SK-N-SH treated with all-trans-retinoic acid at 6 μM for 48 hours (cell line): ENCODE data around the gene MYO9B.
"Not testable (repeated sequence)": the region's sequence is repeated elsewhere in the genome, so short reads cannot be mapped to it uniquely, and the experiment has no call there.

Experiments used
- ATAC-seq: fragments of 200-7000 bp; cut with Tn5 transposase; 3 replicates; pipeline ENCODE4 v1.9.1; 2020; ENCODE audit warnings: mild to moderate bottlenecking, moderate library complexity
- ARNTL ChIP-seq: fragments of 450-650 bp; formaldehyde crosslinking; IDR thresholded peaks from 2 replicates; pipeline ENCODE4 v1.5.0; 2020; ENCODE audit warnings: low read depth, mild to moderate bottlenecking, moderate library complexity, borderline replicate concordance
- BACH2 ChIP-seq: fragments of 250-450 bp; sonication (Bioruptor Pico); IDR thresholded peaks from 2 replicates; pipeline ENCODE4 v1.9.0; 2021; ENCODE audit warnings: mild to moderate bottlenecking, borderline replicate concordance
- CSDC2 ChIP-seq: fragments of 250-450 bp; sonication (Bioruptor Pico); IDR thresholded peaks from 2 replicates; pipeline ENCODE4 v1.5.0; 2020; ENCODE audit warnings: mild to moderate bottlenecking, moderate library complexity
- ESRRG ChIP-seq: fragments of 250-450 bp; sonication (Bioruptor Pico); IDR thresholded peaks from 2 replicates; pipeline ENCODE4 v1.6.1; 2021; ENCODE audit warnings: mild to moderate bottlenecking
- GLIS3 ChIP-seq: fragments of 250-450 bp; sonication (Bioruptor Pico); IDR thresholded peaks from 2 replicates; pipeline ENCODE4 v1.5.0; 2020; ENCODE audit warnings: mild to moderate bottlenecking, moderate library complexity
- ISL1 ChIP-seq: fragments of 250-450 bp; sonication (Bioruptor Pico); IDR thresholded peaks from 2 replicates; pipeline ENCODE4 v2.1.2; 2022; ENCODE audit warnings: mild to moderate bottlenecking, moderate library complexity
- OSR1 ChIP-seq: fragments of 250-450 bp; sonication (Bioruptor Pico); IDR thresholded peaks from 2 replicates; pipeline ENCODE4 v1.8.0; 2022; ENCODE audit warnings: moderate library complexity, mild to moderate bottlenecking, inconsistent platforms
- PPARA ChIP-seq: fragments of 250-450 bp; sonication (Bioruptor Pico); IDR thresholded peaks from 2 replicates; pipeline ENCODE4 v1.5.0; 2020; ENCODE audit warnings: mild to moderate bottlenecking, borderline replicate concordance
- RARB ChIP-seq: fragments of 250-450 bp; sonication (Bioruptor Pico); IDR thresholded peaks from 2 replicates; pipeline ENCODE4 v1.8.0; 2021; ENCODE audit warnings: mild to moderate bottlenecking, moderate library complexity
- SNAI2 ChIP-seq: fragments of 250-450 bp; sonication (Bioruptor Pico); IDR thresholded peaks from 2 replicates; pipeline ENCODE4 v1.5.0; 2020; ENCODE audit warnings: mild to moderate bottlenecking, moderate library complexity
- TCF4 ChIP-seq: fragments of 250-450 bp; sonication (Bioruptor Pico); IDR thresholded peaks from 2 replicates; pipeline ENCODE4 v1.8.0; 2021; ENCODE audit warnings: mild to moderate bottlenecking, moderate library complexity, borderline replicate concordance
- TOX ChIP-seq: fragments of 250-450 bp; sonication (Bioruptor Pico); IDR thresholded peaks from 2 replicates; pipeline ENCODE4 v1.8.0; 2021; ENCODE audit warnings: mild to moderate bottlenecking, moderate library complexity, borderline replicate concordance
- ZC3H10 ChIP-seq: fragments of 250-450 bp; sonication (Bioruptor Pico); IDR thresholded peaks from 2 replicates; pipeline ENCODE4 v1.5.1; 2021; ENCODE audit warnings: mild to moderate bottlenecking, moderate library complexity
- ZFP3 ChIP-seq: fragments of 250-450 bp; sonication (Bioruptor Pico); IDR thresholded peaks from 2 replicates; pipeline ENCODE4 v1.5.0; 2020; ENCODE audit warnings: mild to moderate bottlenecking, moderate library complexity
- ZFP30 ChIP-seq: fragments of 450-650 bp; formaldehyde crosslinking; IDR thresholded peaks from 2 replicates; pipeline ENCODE4 v1.5.0; 2022; ENCODE audit warnings: mild to moderate bottlenecking, moderate library complexity
- ZNF565 ChIP-seq: fragments of 450-650 bp; formaldehyde crosslinking; conservative IDR thresholded peaks from 2 replicates; pipeline ENCODE4 v1.5.0; 2020; ENCODE audit warnings: low read depth, mild to moderate bottlenecking, moderate library complexity
- ZNF70 ChIP-seq: fragments of 450-650 bp; formaldehyde crosslinking; IDR thresholded peaks from 2 replicates; pipeline ENCODE4 v1.5.0; 2020; ENCODE audit warnings: mild to moderate bottlenecking, moderate library complexity
- ZNF8 ChIP-seq: fragments of 450-650 bp; formaldehyde crosslinking; IDR thresholded peaks from 2 replicates; pipeline ENCODE4 v1.5.0; 2020; ENCODE audit warnings: mild to moderate bottlenecking, moderate library complexity
- TF ChIP-seq, protein P1 (sequence below): fragments of 250-450 bp; sonication (Bioruptor Pico); IDR thresholded peaks from 2 replicates; pipeline ENCODE4 v1.5.1; 2021; ENCODE audit warnings: mild to moderate bottlenecking, moderate library complexity
- TF ChIP-seq, protein P2 (sequence below): fragments of 250-450 bp; sonication (Bioruptor Pico); IDR thresholded peaks from 2 replicates; pipeline ENCODE4 v1.8.0; 2020; ENCODE audit warnings: mild to moderate bottlenecking, moderate library complexity, borderline replicate concordance
- TF ChIP-seq, protein P3 (sequence below): fragments of 250-450 bp; sonication (Bioruptor Pico); IDR thresholded peaks from 2 replicates; pipeline ENCODE4 v1.5.0; 2020; ENCODE audit warnings: mild to moderate bottlenecking, moderate library complexity
- TF ChIP-seq, protein P4 (sequence below): fragments of 250-450 bp; sonication (Bioruptor Pico); IDR thresholded peaks from 2 replicates; pipeline ENCODE4 v1.5.1; 2020; ENCODE audit warnings: low read depth, mild to moderate bottlenecking, moderate library complexity
- TF ChIP-seq, protein P5 (sequence below): fragments of 250-450 bp; sonication (Bioruptor Pico); IDR thresholded peaks from 2 replicates; pipeline ENCODE4 v1.8.0; 2021; ENCODE audit warnings: low read depth, mild to moderate bottlenecking, moderate library complexity, borderline replicate concordance

MYO9B gene

DNA sequence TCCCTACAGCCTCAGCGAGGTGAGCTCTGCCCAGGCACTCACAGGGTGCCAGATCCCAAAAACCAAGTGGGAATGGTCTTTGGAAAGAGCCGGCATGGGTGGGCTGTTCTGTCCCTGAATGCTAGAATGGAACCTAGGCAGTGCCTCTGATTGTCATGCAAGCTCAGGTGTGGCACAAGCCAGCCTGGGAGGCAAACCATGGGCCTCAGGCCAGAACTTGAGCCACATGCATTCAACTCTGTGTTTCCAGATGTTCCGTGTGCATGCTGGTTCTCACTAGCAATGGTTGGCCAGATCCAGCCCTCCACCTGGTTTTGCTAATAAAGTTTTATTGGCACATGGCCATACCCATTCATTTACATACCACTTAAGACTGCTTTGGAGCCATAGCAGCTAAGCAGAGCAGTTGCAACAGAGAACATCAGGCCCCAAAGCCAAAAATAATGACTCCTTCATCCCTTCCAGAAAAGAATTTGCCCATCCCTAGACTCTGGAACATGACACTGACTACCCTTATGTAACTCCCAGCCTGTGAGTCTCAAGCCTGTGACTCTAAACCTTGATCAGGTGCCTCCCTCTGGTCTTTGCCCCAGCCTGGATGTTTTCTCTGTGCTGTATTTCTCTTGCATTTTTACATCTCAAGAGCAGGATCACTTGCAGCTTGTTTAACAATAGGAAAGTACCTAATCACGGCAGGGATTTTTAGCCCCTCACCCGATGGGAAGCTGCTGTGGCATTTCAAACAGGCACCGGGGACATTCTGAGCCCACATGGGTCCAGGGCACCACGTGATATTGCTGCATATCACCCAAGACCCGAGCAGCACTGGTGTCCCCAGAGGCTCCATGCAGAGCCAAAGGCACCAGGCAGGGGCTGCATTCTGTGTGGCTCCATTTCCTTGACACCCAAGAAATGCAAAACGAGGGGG, 84.2 kb downstream of the MYO9B start:
- ATAC-seq = no peak
- TF ChIP-seq, protein P1, sequence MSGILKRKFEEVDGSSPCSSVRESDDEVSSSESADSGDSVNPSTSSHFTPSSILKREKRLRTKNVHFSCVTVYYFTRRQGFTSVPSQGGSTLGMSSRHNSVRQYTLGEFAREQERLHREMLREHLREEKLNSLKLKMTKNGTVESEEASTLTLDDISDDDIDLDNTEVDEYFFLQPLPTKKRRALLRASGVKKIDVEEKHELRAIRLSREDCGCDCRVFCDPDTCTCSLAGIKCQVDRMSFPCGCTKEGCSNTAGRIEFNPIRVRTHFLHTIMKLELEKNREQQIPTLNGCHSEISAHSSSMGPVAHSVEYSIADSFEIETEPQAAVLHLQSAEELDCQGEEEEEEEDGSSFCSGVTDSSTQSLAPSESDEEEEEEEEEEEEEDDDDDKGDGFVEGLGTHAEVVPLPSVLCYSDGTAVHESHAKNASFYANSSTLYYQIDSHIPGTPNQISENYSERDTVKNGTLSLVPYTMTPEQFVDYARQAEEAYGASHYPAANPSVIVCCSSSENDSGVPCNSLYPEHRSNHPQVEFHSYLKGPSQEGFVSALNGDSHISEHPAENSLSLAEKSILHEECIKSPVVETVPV (CRISPR knock-in tag) = no peak
- TF ChIP-seq CSDC2 (CRISPR knock-in tag) (no peak), TOX (CRISPR knock-in tag) (no peak), ZFP3 (CRISPR knock-in tag) (no peak), ESRRG (no peak), TCF4 (CRISPR knock-in tag) (no peak), ARNTL (CRISPR knock-in tag) (no peak), OSR1 (CRISPR knock-in tag) (no peak)
- TF ChIP-seq, protein P2, sequence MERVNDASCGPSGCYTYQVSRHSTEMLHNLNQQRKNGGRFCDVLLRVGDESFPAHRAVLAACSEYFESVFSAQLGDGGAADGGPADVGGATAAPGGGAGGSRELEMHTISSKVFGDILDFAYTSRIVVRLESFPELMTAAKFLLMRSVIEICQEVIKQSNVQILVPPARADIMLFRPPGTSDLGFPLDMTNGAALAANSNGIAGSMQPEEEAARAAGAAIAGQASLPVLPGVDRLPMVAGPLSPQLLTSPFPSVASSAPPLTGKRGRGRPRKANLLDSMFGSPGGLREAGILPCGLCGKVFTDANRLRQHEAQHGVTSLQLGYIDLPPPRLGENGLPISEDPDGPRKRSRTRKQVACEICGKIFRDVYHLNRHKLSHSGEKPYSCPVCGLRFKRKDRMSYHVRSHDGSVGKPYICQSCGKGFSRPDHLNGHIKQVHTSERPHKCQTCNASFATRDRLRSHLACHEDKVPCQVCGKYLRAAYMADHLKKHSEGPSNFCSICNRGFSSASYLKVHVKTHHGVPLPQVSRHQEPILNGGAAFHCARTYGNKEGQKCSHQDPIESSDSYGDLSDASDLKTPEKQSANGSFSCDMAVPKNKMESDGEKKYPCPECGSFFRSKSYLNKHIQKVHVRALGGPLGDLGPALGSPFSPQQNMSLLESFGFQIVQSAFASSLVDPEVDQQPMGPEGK (CRISPR knock-in tag) = no peak
- TF ChIP-seq, all 23 proteins: peak for 0

GRCh38 chr19:17160908-17161307, 85.3 kb downstream of the MYO9B start:
- TF ChIP-seq TCF4 (CRISPR knock-in tag) = no peak
- TF ChIP-seq RARB (CRISPR knock-in tag) = no peak
- no peak for TF ChIP-seq ZFP30
- TF ChIP-seq, protein P2 (CRISPR knock-in tag) = no peak
- no peak for TF ChIP-seq GLIS3
- TF ChIP-seq OSR1 (CRISPR knock-in tag) = no peak
- TF ChIP-seq, protein P3, sequence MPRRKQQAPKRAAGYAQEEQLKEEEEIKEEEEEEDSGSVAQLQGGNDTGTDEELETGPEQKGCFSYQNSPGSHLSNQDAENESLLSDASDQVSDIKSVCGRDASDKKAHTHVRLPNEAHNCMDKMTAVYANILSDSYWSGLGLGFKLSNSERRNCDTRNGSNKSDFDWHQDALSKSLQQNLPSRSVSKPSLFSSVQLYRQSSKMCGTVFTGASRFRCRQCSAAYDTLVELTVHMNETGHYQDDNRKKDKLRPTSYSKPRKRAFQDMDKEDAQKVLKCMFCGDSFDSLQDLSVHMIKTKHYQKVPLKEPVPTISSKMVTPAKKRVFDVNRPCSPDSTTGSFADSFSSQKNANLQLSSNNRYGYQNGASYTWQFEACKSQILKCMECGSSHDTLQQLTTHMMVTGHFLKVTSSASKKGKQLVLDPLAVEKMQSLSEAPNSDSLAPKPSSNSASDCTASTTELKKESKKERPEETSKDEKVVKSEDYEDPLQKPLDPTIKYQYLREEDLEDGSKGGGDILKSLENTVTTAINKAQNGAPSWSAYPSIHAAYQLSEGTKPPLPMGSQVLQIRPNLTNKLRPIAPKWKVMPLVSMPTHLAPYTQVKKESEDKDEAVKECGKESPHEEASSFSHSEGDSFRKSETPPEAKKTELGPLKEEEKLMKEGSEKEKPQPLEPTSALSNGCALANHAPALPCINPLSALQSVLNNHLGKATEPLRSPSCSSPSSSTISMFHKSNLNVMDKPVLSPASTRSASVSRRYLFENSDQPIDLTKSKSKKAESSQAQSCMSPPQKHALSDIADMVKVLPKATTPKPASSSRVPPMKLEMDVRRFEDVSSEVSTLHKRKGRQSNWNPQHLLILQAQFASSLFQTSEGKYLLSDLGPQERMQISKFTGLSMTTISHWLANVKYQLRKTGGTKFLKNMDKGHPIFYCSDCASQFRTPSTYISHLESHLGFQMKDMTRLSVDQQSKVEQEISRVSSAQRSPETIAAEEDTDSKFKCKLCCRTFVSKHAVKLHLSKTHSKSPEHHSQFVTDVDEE (CRISPR knock-in tag) = no peak
- no peak for TF ChIP-seq ZNF8
- TF ChIP-seq SNAI2 = no peak
- TF ChIP-seq ISL1 (CRISPR knock-in tag) = no peak
- TF ChIP-seq, protein P1 (CRISPR knock-in tag) = no peak
- TF ChIP-seq, protein P4, sequence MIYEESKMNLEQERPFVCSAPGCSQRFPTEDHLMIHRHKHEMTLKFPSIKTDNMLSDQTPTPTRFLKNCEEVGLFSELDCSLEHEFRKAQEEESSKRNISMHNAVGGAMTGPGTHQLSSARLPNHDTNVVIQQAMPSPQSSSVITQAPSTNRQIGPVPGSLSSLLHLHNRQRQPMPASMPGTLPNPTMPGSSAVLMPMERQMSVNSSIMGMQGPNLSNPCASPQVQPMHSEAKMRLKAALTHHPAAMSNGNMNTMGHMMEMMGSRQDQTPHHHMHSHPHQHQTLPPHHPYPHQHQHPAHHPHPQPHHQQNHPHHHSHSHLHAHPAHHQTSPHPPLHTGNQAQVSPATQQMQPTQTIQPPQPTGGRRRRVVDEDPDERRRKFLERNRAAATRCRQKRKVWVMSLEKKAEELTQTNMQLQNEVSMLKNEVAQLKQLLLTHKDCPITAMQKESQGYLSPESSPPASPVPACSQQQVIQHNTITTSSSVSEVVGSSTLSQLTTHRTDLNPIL (CRISPR knock-in tag) = no peak
- TF ChIP-seq CSDC2 (CRISPR knock-in tag) = no peak
- no peak for TF ChIP-seq ZC3H10 (CRISPR knock-in tag)
- TF ChIP-seq PPARA (CRISPR knock-in tag) = no peak
- TF ChIP-seq, protein P5, sequence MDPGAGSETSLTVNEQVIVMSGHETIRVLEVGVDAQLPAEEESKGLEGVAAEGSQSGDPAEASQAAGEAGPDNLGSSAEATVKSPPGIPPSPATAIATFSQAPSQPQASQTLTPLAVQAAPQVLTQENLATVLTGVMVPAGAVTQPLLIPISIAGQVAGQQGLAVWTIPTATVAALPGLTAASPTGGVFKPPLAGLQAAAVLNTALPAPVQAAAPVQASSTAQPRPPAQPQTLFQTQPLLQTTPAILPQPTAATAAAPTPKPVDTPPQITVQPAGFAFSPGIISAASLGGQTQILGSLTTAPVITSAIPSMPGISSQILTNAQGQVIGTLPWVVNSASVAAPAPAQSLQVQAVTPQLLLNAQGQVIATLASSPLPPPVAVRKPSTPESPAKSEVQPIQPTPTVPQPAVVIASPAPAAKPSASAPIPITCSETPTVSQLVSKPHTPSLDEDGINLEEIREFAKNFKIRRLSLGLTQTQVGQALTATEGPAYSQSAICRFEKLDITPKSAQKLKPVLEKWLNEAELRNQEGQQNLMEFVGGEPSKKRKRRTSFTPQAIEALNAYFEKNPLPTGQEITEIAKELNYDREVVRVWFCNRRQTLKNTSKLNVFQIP (CRISPR knock-in tag) = no peak
- TF ChIP-seq BACH2 (CRISPR knock-in tag) = no peak
- no peak for TF ChIP-seq ZNF565 (CRISPR knock-in tag)
- TF ChIP-seq ZNF70 (CRISPR knock-in tag) = no peak
- TF ChIP-seq ZFP3 (CRISPR knock-in tag) = no peak
- TF ChIP-seq, all 23 proteins: peak for 0
- no peak for ATAC-seq

GRCh38 chr19:17162131-17162530, 86.6 kb downstream of the MYO9B start:
- ATAC-seq = not testable (repeated sequence)
